Ramos (cell line): ENCODE results near the gene AFF3.
"Not testable (repeated sequence)": the region's sequence is repeated elsewhere in the genome, so short reads cannot be mapped to it uniquely, and the experiment has no call there.

Experiments used
- in situ Hi-C: fragments of 300-500 bp; cut with MboI; formaldehyde crosslinking; loops from one replicate; pipeline ENCODE4 v1.14.3; 2022; ENCODE audit warnings: low sequenced_read_pairs; ENCODE audit not compliant: unreplicated experiment

The AFF3 gene

DNA sequence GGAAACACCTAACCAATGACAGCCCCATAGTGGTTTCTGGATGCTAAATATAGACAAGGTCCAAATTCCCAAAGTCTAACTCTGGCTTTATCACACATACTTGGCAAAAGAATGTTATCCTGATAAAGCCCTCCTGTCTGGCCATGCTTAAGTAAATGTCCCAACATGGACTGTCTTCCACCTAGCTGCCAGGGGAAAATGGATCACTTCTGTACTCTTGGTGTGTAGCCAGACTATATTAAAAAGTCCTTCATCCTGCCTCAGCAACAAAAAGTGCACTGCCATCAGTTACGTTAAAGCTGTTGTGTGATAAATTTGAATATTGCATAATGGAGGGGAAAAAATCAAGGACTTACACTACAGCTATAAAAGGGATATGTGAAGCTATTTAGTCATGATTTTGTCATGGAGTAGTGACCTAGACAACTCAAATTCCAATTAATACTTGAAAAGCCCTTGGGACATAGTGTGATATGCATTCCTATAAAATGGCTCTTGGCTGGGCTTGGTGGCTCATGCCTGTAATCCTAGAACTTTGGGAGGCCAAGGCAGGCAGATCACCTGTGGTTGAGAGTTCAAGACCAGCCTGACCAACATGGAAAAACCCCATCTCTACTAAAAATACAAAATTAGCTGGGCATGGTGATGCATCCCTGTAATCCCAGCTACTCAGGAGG, 60.0 kb downstream of the AFF3 start:
- in situ Hi-C loops: not testable (repeated sequence)

DNA sequence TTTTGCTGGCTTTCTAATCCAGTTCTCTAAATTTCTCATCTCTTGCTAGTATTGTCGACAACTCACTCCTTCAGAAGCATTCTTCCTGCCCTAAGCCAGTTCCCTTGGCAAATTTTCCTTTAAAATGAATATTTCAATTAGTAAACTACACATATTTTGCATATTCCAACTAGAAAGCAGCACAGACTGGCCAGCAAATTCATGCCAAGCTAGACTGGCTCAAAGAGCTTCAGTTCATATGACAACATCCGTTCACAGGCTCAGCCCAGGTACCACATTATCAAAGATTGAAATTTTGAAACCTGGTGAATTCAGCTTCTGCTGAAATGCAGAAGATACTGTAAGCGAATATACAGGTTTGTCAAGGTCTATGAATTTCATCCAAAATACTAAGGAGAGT, 64.5 kb downstream of the AFF3 start:
- in situ Hi-C loops: no loop called here

DNA sequence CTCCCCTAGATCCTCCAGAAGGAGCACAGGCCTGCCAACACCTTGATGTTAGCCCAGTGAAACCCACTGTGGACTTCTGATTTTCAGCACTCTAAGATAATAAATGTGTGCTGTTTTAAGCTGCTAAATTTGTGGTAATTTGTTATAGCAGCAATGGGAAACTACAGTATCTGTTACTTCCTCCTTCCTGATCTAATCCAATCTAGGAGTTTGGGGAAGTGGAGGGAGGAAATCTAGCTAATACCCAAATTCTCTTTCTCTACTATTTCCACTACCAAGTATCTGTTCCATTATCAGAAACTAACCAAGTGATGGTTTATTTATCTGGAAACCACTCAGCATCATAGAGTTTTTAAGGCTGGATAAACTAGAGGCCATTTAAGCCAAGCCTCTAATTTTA, 64.9 kb downstream of the AFF3 start:
- in situ Hi-C loops: no loop called here

DNA sequence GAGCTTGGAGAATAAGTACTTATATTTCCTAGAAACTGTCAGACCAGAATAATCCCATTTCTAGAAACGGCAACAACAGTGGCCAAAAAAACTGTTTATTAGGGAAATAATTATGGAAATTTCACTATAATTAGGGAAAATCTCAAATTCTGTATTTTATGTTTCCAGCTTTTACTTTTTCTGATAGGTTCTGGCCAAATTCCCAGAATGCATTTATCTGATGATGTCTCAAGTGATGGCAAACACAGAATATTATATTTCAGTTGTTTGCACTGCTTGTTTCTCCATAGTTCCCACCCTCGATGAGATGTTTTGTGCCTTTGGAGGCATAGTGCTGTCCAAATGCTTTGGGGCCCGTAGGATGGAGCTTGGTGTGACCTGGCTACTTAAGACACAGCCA, 66.9 kb downstream of the AFF3 start:
- in situ Hi-C loops: no loop called here

DNA sequence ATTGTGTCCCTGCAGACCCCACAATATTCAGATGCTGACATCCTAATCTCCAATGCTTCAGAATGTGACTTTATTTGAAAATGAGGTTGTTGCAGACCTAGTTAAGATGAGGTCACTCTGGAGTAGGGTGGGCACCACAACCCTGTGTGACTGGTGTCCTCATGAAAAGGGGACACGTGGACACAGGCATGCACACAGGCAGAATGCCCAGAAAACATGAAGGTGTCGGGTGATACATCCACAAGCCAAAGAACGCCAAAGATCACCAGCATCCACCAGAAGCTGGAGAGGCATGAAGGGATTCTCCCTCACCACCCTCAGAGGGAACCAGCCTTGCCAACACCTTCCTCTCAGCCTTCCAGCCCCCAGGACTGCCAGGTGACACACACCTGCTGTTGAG, 69.3 kb downstream of the AFF3 start:
- in situ Hi-C loops: no loop called here

DNA sequence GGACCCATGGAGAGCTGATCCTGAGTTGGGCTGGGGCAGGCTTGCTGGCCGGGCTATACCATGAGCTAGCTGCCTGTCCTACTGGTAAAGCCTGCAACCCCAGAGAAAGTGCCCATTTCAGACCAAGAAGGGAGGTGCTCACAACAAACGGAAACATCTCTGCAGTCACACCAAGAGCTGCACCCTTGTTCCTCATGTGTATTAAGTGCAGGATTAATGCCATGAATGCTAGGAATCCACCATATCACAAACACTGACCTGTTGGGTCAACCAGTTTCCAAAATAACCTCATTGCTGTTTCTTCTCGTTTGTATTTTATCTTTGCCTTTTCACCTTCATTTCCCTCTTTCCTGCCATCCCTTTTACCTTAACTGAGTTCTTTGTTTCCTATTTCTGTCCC, 69.9 kb downstream of the AFF3 start:
- in situ Hi-C loops: no loop called here

DNA sequence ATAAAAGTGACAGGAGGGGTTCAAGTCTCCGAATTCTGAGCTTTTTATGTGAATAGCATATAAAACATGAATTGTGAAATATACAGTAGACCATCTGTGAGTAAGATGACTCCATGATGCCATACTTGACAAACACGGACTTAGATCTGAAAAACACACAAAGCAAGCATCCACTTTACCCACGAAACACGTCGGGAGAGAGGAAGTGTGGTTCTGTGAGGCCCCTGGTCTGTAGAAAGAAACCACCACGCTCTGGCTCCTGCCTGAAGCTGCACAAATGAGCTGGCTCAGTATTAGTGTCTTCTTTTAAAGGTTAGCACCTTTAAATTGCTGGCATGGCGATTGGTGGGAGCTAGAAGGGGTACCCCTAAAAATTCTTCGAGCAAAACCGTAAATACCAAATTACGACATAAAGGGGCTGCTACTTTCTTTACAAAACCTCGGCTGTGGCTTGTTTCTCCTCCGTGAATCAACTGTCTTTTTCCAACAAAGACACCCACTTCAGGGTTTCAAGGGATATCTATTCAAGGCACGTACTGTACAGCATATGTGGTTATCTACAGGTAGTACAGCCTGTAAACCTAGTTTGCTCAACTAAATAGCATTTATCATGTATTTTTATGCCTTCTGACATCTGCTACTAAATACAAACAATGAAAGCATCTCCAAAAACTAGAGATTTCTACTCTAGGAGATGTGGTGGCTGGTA, 70.9 kb downstream of the AFF3 start:
- in situ Hi-C loops: no loop called here

DNA sequence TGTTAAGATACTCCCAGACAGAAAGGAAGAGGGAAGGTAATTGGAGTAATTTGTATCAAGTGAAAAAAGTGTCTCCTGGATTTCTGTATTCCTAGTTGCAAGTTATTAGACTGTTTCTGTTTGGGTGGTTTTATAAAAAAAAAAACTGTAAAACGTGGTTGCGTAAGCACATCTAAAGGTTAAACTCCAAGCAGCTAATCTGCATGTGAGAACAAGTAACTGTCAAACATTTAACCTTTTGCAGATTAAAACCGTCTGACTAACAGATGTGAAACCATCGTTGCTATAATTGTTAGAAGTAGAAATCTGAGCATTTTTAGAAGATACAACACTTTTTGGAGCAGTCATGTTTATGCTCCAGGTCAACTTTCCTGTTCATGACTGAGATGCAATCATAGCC, 72.3 kb downstream of the AFF3 start:
- in situ Hi-C loops: no loop called here

DNA sequence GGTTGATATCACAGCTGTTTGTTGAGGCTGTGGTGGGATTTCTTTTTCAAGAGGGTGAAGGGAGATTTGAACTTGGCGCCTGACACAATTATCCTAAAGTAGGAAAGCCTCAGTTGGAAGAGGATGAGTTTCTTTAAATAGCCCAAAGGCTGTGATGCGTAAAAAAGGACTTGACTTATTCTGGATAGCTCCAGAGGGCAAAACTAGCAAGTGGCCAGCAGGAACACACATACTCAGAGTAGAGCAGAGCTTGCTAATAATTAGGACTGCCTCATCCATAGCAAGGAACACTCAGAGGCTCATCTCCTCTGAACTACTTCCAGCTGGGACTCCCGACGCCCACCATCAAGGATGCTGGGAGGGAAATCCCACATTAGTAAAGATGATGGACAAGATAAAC, 74.0 kb downstream of the AFF3 start:
- in situ Hi-C loops: no loop called here

DNA sequence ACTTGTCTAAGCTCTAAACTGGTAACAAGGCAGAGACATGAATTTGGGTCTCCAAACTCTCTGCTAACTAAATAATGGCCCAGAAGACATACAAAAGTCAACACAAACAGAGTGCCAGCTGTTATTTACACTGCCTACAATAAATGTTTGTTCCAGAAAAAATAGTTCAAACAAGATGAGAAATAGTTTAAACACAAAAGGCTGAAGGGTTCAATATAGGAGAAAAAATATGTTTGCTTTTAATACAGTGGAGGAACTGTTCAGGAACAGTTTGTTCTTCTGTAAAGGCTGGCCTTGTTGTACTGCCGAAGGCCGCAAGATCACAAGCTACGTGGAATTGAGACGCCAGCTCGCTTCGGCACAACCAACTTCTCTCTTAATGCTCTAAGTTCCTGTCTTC, 74.6 kb downstream of the AFF3 start:
- in situ Hi-C loops: no loop called here

DNA sequence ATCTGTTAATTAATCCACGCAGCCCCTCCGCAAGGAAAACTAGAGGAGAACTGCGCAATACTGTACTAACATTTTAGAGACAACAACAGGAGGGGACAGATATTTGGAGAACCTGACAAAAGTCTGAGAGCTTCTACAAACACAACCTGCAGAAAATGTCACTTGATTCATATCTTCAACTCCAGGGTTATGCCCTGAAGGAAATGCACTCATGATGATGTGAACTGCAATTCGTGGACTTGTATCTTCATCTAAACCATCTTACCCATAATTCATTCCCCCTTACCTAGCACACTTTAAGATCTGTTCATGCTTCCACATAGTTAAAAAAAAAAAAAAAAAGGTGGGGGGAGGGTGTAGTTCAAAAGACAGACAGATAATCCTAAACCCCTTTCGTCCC, 75.5 kb downstream of the AFF3 start:
- in situ Hi-C loops: no loop called here

DNA sequence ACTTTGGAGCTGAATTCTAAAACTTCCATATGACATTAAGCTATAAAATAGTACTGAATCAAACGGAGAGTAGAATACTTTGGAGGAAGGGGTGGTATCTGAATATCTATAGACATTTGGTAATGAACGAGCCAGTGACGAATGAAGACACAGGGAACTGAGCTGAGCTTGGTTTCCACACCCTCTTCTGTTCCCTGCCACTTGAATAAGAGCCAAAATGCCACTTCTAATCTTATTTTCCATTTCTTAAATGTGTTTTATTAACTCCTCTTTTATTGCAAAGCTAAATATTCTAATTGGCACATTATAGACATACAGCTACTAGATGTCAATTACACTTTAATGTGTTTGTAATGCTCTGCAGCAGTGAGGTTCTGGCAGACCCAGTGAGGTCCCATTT, 76.1 kb downstream of the AFF3 start:
- in situ Hi-C loops: no loop called here

DNA sequence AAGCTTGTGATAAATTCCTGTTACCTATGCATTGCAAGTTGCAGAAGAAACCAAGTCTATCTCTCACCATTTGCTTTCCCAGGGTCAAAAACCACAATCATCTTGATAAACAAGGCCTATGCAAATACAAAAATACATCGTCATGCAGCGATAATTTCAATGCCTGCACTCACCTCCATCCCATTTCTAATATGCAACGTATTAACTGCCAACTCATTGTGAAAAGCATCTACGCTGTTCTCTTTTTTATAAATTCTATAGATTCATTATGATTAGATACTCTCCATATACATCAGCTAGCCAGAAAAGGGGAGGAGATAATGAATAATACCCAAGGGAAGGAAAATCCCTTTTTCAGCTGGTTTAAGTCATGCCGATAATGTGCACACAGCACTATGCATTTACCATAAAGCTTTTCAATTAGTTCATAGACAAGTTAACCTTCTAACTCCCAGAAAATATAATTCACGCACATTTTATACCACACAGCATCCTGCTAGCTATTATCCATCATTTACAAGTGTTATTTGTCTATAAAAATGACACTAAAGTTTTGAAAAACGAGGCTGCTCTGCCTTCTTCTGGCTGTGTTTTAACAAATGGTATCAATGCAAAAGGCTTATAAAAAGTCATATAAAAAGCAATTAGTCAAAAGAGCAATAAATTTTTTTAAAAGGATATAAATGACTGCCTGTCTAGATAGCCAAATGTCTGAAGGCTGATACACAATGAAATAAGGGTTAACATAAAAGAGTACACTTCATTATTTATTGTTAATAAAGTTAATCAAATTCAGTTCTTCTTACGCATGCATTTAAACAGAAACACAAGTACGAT, 77.6 kb downstream of the AFF3 start:
- in situ Hi-C loops: no loop called here

DNA sequence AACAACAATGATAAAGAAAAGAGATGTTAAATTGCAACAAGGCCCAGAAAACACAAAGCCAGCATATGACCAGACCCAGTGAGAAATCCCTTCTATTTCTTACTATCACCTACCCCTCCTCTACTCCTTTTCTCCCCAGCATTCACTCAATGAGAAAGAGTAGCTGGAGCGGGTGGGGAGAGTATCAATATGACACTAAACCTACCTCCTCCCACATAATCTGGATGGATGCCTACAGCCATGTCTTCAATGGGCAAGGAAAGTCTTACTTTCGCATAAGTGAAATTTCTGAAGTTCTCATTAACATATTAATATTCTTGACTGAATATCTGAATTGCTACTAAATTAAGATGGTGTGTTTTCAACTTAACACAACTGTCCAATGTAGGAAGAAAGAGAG, 78.2 kb downstream of the AFF3 start:
- in situ Hi-C loops: no loop called here

DNA sequence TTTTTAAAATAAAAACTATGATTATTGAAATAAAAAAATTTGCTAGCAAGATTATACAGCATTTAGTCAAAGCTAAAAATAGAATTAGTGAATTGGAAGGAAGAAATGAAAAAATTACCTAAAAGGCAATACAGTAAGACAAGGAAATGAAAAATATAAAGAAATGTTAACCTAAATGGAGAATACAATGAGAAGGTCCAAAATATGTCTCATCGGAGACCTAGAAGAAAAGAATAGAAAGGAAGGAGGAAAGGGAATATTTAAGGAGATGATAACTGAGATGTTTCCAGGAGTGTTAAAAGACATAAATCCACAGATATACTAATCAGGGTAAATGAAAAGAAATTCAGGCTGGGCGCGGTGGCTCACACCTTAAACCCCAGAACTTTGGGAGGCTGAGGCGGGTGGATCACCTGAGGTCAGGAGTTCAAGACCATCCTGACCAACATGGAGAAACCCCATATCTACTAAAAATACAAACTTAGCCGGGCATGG, 78.9 kb downstream of the AFF3 start:
- in situ Hi-C loops: no loop called here

DNA sequence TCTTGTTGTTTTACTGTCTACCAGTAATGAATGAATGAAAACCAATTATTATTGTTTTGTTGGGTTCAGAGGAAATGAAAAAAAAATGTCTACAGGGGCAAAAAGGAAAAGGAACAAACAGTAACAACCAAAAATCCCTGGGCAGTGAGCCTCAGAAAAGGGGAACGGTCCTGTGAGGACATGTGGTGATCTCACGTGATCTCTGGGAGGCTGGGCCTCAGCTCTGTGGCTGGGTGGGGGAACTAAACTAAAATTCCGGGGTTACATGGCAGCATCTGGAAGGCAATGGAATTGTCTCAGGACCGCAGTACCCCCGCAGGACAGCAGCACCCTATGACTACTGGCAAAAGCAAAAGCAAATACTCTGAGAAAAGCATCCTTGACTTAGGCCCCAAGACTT, 80.1 kb downstream of the AFF3 start:
- in situ Hi-C loops: no loop called here

DNA sequence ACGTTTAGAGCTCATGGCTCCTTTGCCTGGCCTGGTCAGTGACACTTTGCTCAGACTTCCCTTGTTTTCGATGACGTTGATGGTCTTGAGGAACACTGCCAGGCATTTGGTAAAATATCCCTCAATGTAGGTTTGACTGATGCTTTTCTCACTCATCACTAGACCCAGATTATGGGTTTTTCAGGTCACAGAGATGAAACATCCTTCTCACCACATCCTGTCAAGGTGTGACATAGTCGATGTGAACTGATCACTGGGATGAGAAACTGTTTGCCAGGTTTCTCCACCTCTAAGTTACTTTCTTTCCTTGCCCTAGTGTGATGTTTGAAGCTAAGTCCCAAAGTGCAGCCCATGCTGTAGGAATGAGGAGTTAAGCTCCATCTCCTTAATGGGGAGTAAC, 81.5 kb downstream of the AFF3 start:
- in situ Hi-C loops: no loop called here

DNA sequence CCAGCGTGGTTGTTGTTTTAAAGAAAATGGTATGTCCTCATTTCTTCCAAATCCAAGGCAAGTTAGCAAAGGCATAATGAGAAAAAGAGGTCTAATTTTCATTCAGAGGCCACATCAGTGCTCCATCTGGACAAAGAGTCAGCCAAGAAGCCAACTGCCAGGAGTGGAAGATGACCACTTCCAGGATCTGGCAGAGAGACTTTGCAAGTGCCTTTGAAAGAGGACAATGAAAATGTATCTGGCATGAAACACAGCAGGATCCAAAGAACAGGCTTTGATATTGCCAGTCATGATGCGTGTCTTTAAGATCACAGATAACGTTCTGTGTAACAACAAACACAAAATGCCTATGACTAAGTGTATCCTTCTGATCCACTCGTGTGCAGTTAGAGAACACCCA, 82.8 kb downstream of the AFF3 start:
- in situ Hi-C loops: no loop called here

DNA sequence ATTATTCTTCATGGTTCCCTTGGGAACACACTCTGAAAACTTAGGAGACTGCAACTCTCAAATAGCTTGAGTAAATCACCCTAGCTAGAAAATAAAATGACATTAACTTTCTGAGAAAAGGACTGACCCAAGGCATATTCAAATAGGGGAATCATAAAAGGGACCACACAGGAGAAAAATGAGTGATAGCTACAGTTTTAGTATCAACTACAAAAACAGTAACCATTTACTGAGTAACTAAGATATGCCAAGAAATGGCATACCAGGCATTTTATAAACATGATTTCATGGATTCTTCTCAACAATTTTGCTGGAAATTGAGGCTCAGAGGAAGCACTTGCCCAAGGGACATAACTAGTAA, 84.5 kb downstream of the AFF3 start:
- in situ Hi-C loops: no loop called here

DNA sequence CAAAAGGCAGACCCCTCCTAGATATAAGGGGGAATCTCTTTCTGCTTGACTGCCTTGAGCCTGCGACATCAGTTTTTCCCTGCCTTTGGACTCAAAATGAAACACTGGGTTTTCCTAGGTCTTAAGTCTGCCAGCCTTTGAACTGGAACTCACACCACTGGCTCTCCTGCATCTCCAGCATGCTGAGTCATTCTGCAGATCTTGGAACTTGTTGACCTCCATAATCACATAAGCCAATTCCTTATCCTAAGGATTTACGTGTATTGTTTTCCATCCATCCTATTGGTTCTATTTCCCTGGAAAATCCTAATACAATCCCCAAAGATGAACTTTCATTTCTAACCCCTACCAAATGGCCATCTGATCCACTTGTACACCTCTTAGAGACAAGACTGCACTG, 88.0 kb downstream of the AFF3 start:
- in situ Hi-C loops: no loop called here
